HepG2 (cell line): Measurements from ENCODE around the gene DNAJC1. TPM values are rescaled to one million over a fixed set of nuclear protein-coding genes. Genes with fewer than 3 reads are reported as not detected.

Experiments used
- ATAC-seq: fragments of 200-7000 bp; cut with Tn5 transposase; 3 replicates; pipeline ENCODE4 v1.9.1; 2020; ENCODE audit warnings: mild to moderate bottlenecking, moderate library complexity
- BruUV-seq: library from RNA; stranded (reverse); fragments of 400-500 nt; replicated peaks from 2 replicates; lab custom pipeline; 2021; lab: Mats Ljungman, UMichigan
- CTCF ChIA-PET: fragments of 300-600 bp; formaldehyde crosslinking; extraction: SDS; loops from one replicate; lab custom pipeline; 2021; ENCODE audit warnings: low total read pairs, inconsistent platforms, low intra/inter-chr PET ratio; lab: Yijun Ruan, JAX
- POLR2A ChIA-PET: fragments of 350-600 bp; sonication (Branson Sonifier 250); formaldehyde crosslinking; loops from one replicate; lab custom pipeline; 2020; ENCODE audit warnings: antibody characterized with exemption, inconsistent platforms; lab: Yijun Ruan, JAX
- DNase-seq: peaks from one replicate; pipeline ENCODE4 v3.0.0-alpha.2; 2015; ENCODE audit warnings: low spot score
- FAIRE-seq: peaks from 3 replicates; lab custom pipeline; 2011; peaks lifted over from hg19 to GRCh38; lab: Jason Lieb, UNC
- H2AFZ ChIP-seq: one replicate; pipeline ENCODE4 v1.6.1; 2011; ENCODE audit warnings: low read length, inconsistent platforms
- H3K27ac ChIP-seq: fragments of 300-600 bp; 3 replicates; pipeline ENCODE4 v1.8.0; 2011; ENCODE audit warnings: mixed run types, mild to moderate bottlenecking, mixed read lengths, low read length, inconsistent platforms; ENCODE audit not compliant: insufficient read depth; ENCODE audit errors: extremely low read length
- H3K27me3 ChIP-seq, 2 experiments: fragments of 200-600 bp in 1 of 2; 2 replicates in 1 of 2; 3 replicates in 1 of 2; pipeline versions ENCODE4 v1.6.0 to v1.8.0; 2011; ENCODE audit warnings: low read length in 2 of 2, mild to moderate bottlenecking in 2 of 2, moderate library complexity in 2 of 2, inconsistent platforms in 1 of 2; ENCODE audit not compliant: insufficient read depth in 2 of 2, control insufficient read depth in 1 of 2
- H3K36me3 ChIP-seq, 2 experiments: fragments of 200-600 bp in 1 of 2; replicated peaks in 1 of 2; 2 replicates in 1 of 2; 3 replicates in 1 of 2; pipeline versions ENCODE4 v1.5.1 to v1.8.0; 2011; ENCODE audit warnings: low read length in 2 of 2, inconsistent platforms in 1 of 2; ENCODE audit not compliant: insufficient read depth in 2 of 2, control insufficient read depth in 1 of 2
- H3K4me1 ChIP-seq: 2 replicates; pipeline ENCODE4 v1.5.1; 2012; ENCODE audit warnings: low read length, inconsistent platforms; ENCODE audit not compliant: insufficient read depth
- H3K4me2 ChIP-seq: 2 replicates; pipeline ENCODE4 v1.6.0; 2011; ENCODE audit warnings: low read depth, low read length, inconsistent platforms
- H3K4me3 ChIP-seq, 3 experiments: fragments of 200-600 bp in 1 of 3; sonication (generic), shearing (Covaris generic) in 1 of 3; replicated peaks in 1 of 3; 2 replicates each; pipeline ENCODE4 v1.5.1; 2011 to 2016; ENCODE audit warnings: low read length in 3 of 3, inconsistent platforms in 2 of 3, low read depth in 2 of 3, mild to moderate bottlenecking in 2 of 3, control low read depth in 1 of 3, mixed read lengths in 1 of 3; ENCODE audit not compliant: insufficient read depth in 1 of 3
- H3K79me2 ChIP-seq: one replicate; pipeline ENCODE4 v1.6.1; 2011; ENCODE audit warnings: low read length, inconsistent platforms; ENCODE audit not compliant: insufficient read depth
- H3K9ac ChIP-seq: 2 replicates; pipeline ENCODE4 v1.6.0; 2011; ENCODE audit warnings: mild to moderate bottlenecking, low read depth, low read length, inconsistent platforms; ENCODE audit not compliant: insufficient read depth
- H3K9me3 ChIP-seq: 2 replicates; pipeline ENCODE4 v1.5.1; 2012; ENCODE audit warnings: mild to moderate bottlenecking, low read length
- H4K20me1 ChIP-seq: 2 replicates; pipeline ENCODE4 v1.6.0; 2011; ENCODE audit warnings: inconsistent platforms, mild to moderate bottlenecking, low read length, moderate library complexity; ENCODE audit not compliant: insufficient read depth
- CREB1 ChIP-seq, 2 experiments: fragments of 450-650 bp in 1 of 2; IDR thresholded peaks; 2 replicates each; pipeline ENCODE4 v1.6.1; 2016 to 2017; ENCODE audit warnings: control low read depth in 1 of 2, mild to moderate bottlenecking in 1 of 2, missing compliant biosample characterization in 1 of 2, missing genetic modification characterization in 1 of 2
- DZIP1 ChIP-seq: sonication (generic); formaldehyde crosslinking; IDR thresholded peaks from 2 replicates; pipeline ENCODE4 v1.5.0; 2020; ENCODE audit warnings: mild to moderate bottlenecking, missing genetic modification reagents
- FOXA1 ChIP-seq, 2 experiments: fragments of 450-650 bp in 1 of 2; sonication (generic) in 1 of 2; formaldehyde crosslinking in 1 of 2; IDR thresholded peaks; 2 replicates each; pipeline versions ENCODE4 v1.4.0 to v1.6.1; 2016 to 2020; ENCODE audit warnings: missing genetic modification reagents in 1 of 2
- KLF6 ChIP-seq: IDR thresholded peaks from 2 replicates; pipeline ENCODE4 v1.8.0; 2016; ENCODE audit warnings: missing biosample characterization, missing genetic modification reagents
- MIXL1 ChIP-seq: IDR thresholded peaks from 2 replicates; pipeline ENCODE4 v1.6.1; 2016
- NFRKB ChIP-seq: fragments of 450-650 bp; IDR thresholded peaks from 2 replicates; pipeline ENCODE4 v1.6.1; 2017
- PHB2 ChIP-seq: fragments of 450-650 bp; IDR thresholded peaks from 2 replicates; pipeline ENCODE4 v1.6.1; 2018; ENCODE audit not compliant: partially characterized antibody
- SRSF1 ChIP-seq: fragments of 200-400 bp; formaldehyde crosslinking; optimal IDR thresholded peaks from 2 replicates; pipeline ENCODE3; 2017; ENCODE audit warnings: mild to moderate bottlenecking, low read depth, low read length, moderate library complexity
- TMF1 ChIP-seq: sonication (generic); formaldehyde crosslinking; IDR thresholded peaks from 2 replicates; pipeline ENCODE4 v1.8.1; 2022; ENCODE audit warnings: low read depth, missing genetic modification reagents
- TOE1 ChIP-seq: sonication (generic); formaldehyde crosslinking; IDR thresholded peaks from 2 replicates; pipeline ENCODE4 v1.4.0; 2020; ENCODE audit warnings: mild to moderate bottlenecking, missing genetic modification reagents
- UBTF ChIP-seq: sonication (generic); formaldehyde crosslinking; IDR thresholded peaks from 2 replicates; pipeline ENCODE4 v1.4.0; 2020; ENCODE audit warnings: mild to moderate bottlenecking, missing genetic modification reagents
- YY1 ChIP-seq: IDR thresholded peaks from 2 replicates; pipeline ENCODE4 v1.6.1; 2011; ENCODE audit warnings: low read length, low read depth, moderate library complexity, mild to moderate bottlenecking; ENCODE audit not compliant: insufficient read depth, insufficient replicate concordance
- ZBTB7A ChIP-seq: sonication (generic); formaldehyde crosslinking; IDR thresholded peaks from 2 replicates; pipeline ENCODE4 v1.8.0; 2022; ENCODE audit warnings: mild to moderate bottlenecking, missing genetic modification reagents
- ZFP36 ChIP-seq: fragments of 150-350 bp; IDR thresholded peaks from 2 replicates; pipeline ENCODE4 v1.6.1; 2018; ENCODE audit warnings: borderline replicate concordance, low read length, low read depth; ENCODE audit not compliant: partially characterized antibody
- ZFY ChIP-seq: sonication (generic); formaldehyde crosslinking; IDR thresholded peaks from 2 replicates; pipeline ENCODE4 v1.4.0; 2020; ENCODE audit warnings: missing genetic modification reagents
- ZNF138 ChIP-seq: sonication (generic); formaldehyde crosslinking; IDR thresholded peaks from 2 replicates; pipeline ENCODE4 v1.5.0; 2020; ENCODE audit warnings: mild to moderate bottlenecking, low read depth, missing genetic modification reagents
- ZNF180 ChIP-seq: sonication (generic); formaldehyde crosslinking; IDR thresholded peaks from 2 replicates; pipeline ENCODE4 v1.4.0; 2020; ENCODE audit warnings: low read depth, missing genetic modification reagents, borderline replicate concordance
- ZNF484 ChIP-seq: sonication (generic); formaldehyde crosslinking; IDR thresholded peaks from 2 replicates; pipeline ENCODE4 v1.5.1; 2020; ENCODE audit warnings: mild to moderate bottlenecking, low read depth, missing genetic modification reagents, borderline replicate concordance
- ZNF589 ChIP-seq: sonication (generic); formaldehyde crosslinking; conservative IDR thresholded peaks from 2 replicates; pipeline ENCODE4 v1.8.0; 2022; ENCODE audit warnings: mild to moderate bottlenecking, moderate library complexity, missing genetic modification reagents
- ZSCAN22 ChIP-seq: sonication (generic); formaldehyde crosslinking; IDR thresholded peaks from 2 replicates; pipeline ENCODE4 v1.4.0; 2020; ENCODE audit warnings: mild to moderate bottlenecking, missing genetic modification reagents
- WGBS: methylation state at CpG from one replicate; pipeline ENCODE4 v1.1.6; 2017; ENCODE audit warnings: low lambda C conversion rate; 5-methylcytosine and 5-hydroxymethylcytosine counted together
- in situ Hi-C: cut with HindIII; loops from 2 replicates; pipeline ENCODE4 v1.10.0; 2017; ENCODE audit warnings: low pct_unique_long_range_greater_than_20kb; ENCODE audit not compliant: extremely low pct_ligation_motif_present
- intact Hi-C: fragments of 100-400 bp; cut with micrococcal nuclease; formaldehyde crosslinking; loops from one replicate; pipeline ENCODE4 v1.10.0; 2022; ENCODE audit not compliant: unreplicated experiment
- polyA plus RNA-seq, 8 experiments: library from polyadenylated mRNA; depleted of rRNA in 3 of 8; stranded (reverse) in 7 of 8; unstranded in 1 of 8; fragments of >200 nt; fragmentation: Illumina TruSeq in 4 of 8; extraction: Trizol in 4 of 8; gene quantifications; 2 replicates each; pipeline versions ENCODE4 v1.2.1 to v1.2.3, GENCODE V29; 2011 to 2016; ENCODE audit warnings: low read depth in 4 of 8, missing spikeins in 1 of 8, mixed read lengths in 1 of 8; ENCODE audit not compliant: insufficient read depth in 1 of 8
- total RNA-seq, 5 experiments: library from RNA; depleted of rRNA; stranded (reverse); fragments of >200 nt; fragmentation: Illumina TruSeq; extraction: Trizol; gene quantifications; 2 replicates each; pipeline ENCODE4 v1.2.3, GENCODE V29; 2016; ENCODE audit warnings: low read depth in 1 of 5

DNAJC1 gene
- total and polyA plus RNA-seq, 2 of the 13 experiments (the other 11 are each of a cell fraction or from before 2014, with no cell fraction given): 9.9 to 16.6 TPM

- no peak for TF ChIP-seq UBTF (CRISPR knock-in tag)
- no peak for TF ChIP-seq ZBTB7A (CRISPR knock-in tag)
- no peak for TF ChIP-seq ZSCAN22
- TF ChIP-seq KLF6 (CRISPR knock-in tag): no peak
- TF ChIP-seq ZNF589 (CRISPR knock-in tag): no peak
- no peak for TF ChIP-seq ZNF180 (CRISPR knock-in tag)
- TF ChIP-seq YY1: no peak
- no peak for TF ChIP-seq CREB1 (IDR thresholded peaks at IDR 0.05)
- no peak for TF ChIP-seq CREB1 (CRISPR knock-in tag; IDR thresholded peaks at IDR 0.05)
Observed at GRCh38 chr10:22023508-22023907, 20.0 kb upstream of the DNAJC1 start (continued).

GRCh38 chr10:22022257-22023032 lies 18.9 kb upstream of the DNAJC1 start:
- Histone ChIP-seq H3K27me3 (peaks cover 0 to 3% of the 10 kb centered on the region in 2 experiments; a peak in 2 of 5 replicates), H3K4me2 (no peak overlapping the region), H2AFZ (no peak overlapping the region), H3K4me1 (no peaks in the 10 kb centered on the region), H3K27ac (no peak overlapping the region), H3K4me3 (no peak overlapping the region), H4K20me1 (no peaks in the 10 kb centered on the region), H3K36me3 (no peaks in the 10 kb centered on the region), H3K9ac (no peak overlapping the region), H3K9me3 (no peaks in the 10 kb centered on the region), H3K79me2 (no peaks in the 10 kb centered on the region)
- intact Hi-C loops: no loop called here
- WGBS: 15% methylated on average over 8 of the region's 8 CpGs
- ATAC-seq (no peak), FAIRE-seq (no peak), DNase-seq (no peak)
- POLR2A ChIA-PET: interaction anchor here (0.6 kb wide), 1 partner anchor 737 kb away, joined by 3 read pairs; no protein-coding TSS in a partner anchor
- BruUV-seq: no TSS peak
- TF ChIP-seq ZNF138 (CRISPR knock-in tag): no peak
- no peak for TF ChIP-seq DZIP1 (CRISPR knock-in tag)
- no peak for TF ChIP-seq ZFP36
- no peak for TF ChIP-seq FOXA1 (IDR thresholded peaks at IDR 0.05)
- TF ChIP-seq FOXA1 (CRISPR knock-in tag; IDR thresholded peaks at IDR 0.05): no peak
- no peak for TF ChIP-seq MIXL1 (CRISPR knock-in tag)
- TF ChIP-seq TOE1: no peak
- no peak for TF ChIP-seq NFRKB
- no peak for TF ChIP-seq ZNF484 (CRISPR knock-in tag)
- TF ChIP-seq ZFY (CRISPR knock-in tag): no peak
- TF ChIP-seq PHB2: no peak
- TF ChIP-seq TMF1: no peak
- TF ChIP-seq SRSF1: no peak
- in situ Hi-C loops: no loop called here
- CTCF ChIA-PET: no interaction called here
